Kidney epithelial cell (primary cell): ENCODE data around the gene XIAP. TPM values are rescaled to one million over a fixed set of nuclear protein-coding genes. Genes with fewer than 3 reads are reported as not detected.
"Not testable (repeated sequence)": the region's sequence is repeated elsewhere in the genome, so short reads cannot be mapped to it uniquely, and the experiment has no call there.

Experiments
- DNase-seq: peaks from one replicate; pipeline ENCODE4 v3.0.0-alpha.2; 2010; ENCODE audit warnings: low read depth
- H3K27me3 ChIP-seq: 2 replicates; pipeline ENCODE4 v1.6.0; 2011; ENCODE audit warnings: low read length; ENCODE audit not compliant: control insufficient read depth, insufficient read depth
- H3K36me3 ChIP-seq: 2 replicates; pipeline ENCODE4 v1.5.1; 2011; ENCODE audit warnings: low read length; ENCODE audit not compliant: control insufficient read depth, insufficient read depth
- H3K4me3 ChIP-seq: 2 replicates; pipeline ENCODE4 v1.5.1; 2011; ENCODE audit warnings: low read depth, mild to moderate bottlenecking, control low read depth, low read length
- total RNA-seq: library from RNA; depleted of rRNA; stranded (reverse); fragments of >200 nt; gene quantifications from 2 replicates; pipeline ENCODE4 v1.2.3, GENCODE V29; 2015
- TF ChIP-seq, protein P1 (sequence below): IDR thresholded peaks from 2 replicates; pipeline ENCODE4 v1.5.1; 2011; ENCODE audit warnings: mild to moderate bottlenecking, moderate library complexity, low read length, control low read depth, inconsistent platforms; ENCODE audit not compliant: insufficient read depth, poor library complexity, severe bottlenecking

Gene XIAP
- total RNA-seq, 1 donor from 2014 or later, result 31.3 TPM

DNA sequence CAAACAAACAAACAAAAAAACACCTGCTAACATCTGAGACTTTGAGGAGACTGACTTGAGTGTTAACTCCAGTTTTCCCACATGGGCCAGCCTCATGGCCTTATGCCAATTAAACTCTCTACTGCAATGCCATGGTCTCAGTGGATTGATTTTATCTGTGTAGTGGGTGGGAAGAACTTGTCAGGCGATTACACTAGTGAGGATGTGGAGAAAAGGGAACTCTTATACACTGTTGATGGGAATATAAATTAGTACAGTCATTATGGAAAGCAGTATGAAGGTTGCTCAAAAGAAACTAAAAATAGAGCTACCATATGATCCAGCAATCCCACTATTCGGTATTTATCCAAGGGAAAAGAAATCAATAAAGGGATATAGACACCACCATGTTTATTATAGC lies 12.8 kb upstream of the XIAP start:
- TF ChIP-seq, protein P1, sequence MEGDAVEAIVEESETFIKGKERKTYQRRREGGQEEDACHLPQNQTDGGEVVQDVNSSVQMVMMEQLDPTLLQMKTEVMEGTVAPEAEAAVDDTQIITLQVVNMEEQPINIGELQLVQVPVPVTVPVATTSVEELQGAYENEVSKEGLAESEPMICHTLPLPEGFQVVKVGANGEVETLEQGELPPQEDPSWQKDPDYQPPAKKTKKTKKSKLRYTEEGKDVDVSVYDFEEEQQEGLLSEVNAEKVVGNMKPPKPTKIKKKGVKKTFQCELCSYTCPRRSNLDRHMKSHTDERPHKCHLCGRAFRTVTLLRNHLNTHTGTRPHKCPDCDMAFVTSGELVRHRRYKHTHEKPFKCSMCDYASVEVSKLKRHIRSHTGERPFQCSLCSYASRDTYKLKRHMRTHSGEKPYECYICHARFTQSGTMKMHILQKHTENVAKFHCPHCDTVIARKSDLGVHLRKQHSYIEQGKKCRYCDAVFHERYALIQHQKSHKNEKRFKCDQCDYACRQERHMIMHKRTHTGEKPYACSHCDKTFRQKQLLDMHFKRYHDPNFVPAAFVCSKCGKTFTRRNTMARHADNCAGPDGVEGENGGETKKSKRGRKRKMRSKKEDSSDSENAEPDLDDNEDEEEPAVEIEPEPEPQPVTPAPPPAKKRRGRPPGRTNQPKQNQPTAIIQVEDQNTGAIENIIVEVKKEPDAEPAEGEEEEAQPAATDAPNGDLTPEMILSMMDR, result no peak
- no peak overlapping the region for H3K4me3 ChIP-seq
- H3K36me3 ChIP-seq, result no peaks in the 10 kb centered on the region
- DNase-seq, result no peak
- H3K27me3 ChIP-seq, result no peaks in the 10 kb centered on the region

DNA sequence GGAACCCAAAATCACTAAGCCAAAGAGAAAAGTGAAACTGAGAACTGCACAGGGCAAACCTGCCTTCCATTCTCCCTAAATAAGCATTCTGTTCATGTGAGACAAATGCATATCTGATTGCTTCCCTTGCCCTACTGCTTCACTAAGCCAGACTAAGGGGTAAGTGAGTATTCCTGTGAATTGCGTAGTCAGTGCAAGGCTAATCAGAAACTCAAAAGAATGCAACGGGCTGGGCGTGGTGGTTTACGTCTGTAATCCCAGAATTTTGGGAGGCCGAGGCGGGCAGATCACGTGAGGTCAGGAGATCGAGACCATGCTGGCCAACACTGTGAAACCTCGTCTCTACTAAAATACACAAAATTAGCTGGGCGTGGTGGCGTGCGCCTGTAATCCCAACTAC lies 10.8 kb upstream of the XIAP start:
- no peaks in the 10 kb centered on the region for H3K36me3 ChIP-seq
- H3K4me3 ChIP-seq, result no peak overlapping the region
- no peaks in the 10 kb centered on the region for H3K27me3 ChIP-seq
- no peak for DNase-seq
- TF ChIP-seq, protein P1, result no peak

DNA sequence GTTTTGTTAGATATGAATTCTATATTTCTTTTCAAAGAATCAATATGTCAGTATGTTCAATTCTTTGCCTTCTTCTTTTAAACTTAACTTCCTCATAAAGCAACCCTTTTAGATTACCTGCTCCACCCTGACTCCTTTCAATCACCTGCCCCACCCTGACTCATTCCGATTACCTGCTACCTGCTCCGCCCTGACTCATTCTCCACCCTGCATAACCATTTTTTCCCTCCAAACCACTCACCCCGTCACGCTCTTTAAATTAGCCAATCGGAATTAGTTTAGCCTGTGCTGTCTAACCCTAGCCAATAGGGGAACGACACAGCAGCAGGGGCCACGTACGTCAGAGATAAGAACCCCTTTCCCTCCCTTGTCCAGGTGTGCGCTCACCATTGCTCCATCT lies 9.9 kb upstream of the XIAP start:
- H3K27me3 ChIP-seq, H3K4me3 ChIP-seq, H3K36me3 ChIP-seq, DNase-seq: not testable (repeated sequence)

DNA sequence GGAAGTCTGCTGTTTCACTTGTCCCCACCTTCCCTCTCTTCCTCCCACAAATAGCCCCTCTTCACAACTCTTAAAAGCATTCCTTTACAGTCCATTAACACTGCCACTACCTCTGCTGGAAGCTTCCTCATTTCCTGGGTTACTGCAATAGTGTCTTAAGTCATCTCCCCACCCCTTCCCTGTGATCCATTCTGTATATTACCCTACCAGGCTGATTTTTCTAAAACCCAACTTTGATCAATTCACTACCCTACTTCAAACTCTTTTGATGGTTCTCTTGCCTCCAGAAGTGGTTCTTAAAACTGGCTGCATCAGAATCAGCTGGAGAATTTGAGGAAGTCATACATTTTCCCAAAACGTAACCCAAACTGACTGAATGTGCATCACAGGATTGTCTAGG lies 8.8 kb upstream of the XIAP start:
- no peak for DNase-seq
- Histone ChIP-seq H3K27me3 (no peaks in the 10 kb centered on the region), H3K36me3 (no peaks in the 10 kb centered on the region), H3K4me3 (no peak overlapping the region)
- TF ChIP-seq, protein P1, result no peak

DNA sequence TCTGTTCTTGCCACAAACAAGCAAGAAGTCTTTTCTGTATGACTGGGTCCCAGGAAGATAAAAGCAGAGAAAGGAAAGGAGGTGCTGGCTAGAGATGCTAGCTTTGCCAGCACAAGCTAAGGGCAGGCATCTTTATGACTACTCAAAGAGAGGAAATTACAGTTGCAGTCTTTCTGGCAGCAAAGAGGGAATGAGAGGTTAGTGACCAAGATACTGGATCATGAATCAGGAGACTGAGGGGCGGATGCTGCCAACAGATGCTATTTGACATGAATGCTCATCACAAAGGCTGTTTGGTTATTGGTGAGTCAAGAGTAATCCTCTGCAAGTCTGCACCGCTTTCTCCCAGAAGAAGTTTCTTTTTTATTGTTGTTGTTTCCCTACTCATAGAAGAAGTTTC lies 5.5 kb upstream of the XIAP start:
- Histone ChIP-seq H3K27me3 (no peaks in the 10 kb centered on the region), H3K36me3 (no peaks in the 10 kb centered on the region), H3K4me3 (no peak overlapping the region)
- TF ChIP-seq, protein P1, result no peak
- DNase-seq, result no peak

DNA sequence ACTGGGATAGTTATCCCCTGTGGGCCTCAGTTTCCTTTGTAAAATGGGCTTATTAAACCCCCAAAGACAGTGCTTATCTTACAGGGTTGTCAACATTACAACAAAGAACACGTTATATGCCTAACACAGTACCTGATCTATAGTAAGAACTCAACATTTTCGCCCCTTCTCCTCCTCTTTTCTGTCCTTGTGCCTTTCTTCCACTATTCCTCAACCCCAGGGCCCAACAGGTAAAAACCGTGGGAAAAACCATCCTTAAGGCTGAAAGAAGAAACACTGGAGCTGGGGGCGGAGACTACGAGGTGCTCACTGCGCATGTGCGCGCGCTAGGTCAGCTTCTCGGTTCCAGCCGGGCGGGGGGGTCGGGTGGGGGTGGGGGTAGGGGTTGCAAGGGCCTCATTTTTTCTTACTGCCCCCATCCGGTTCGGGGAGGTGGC lies 426 bp upstream of the XIAP start:
- Histone ChIP-seq H3K4me3 (peak overlapping the region; percentile 54), H3K36me3 (no peaks in the 10 kb centered on the region), H3K27me3 (no peaks in the 10 kb centered on the region)
- TF ChIP-seq, protein P1, result no peak
- DNase-seq, result no peak

DNA sequence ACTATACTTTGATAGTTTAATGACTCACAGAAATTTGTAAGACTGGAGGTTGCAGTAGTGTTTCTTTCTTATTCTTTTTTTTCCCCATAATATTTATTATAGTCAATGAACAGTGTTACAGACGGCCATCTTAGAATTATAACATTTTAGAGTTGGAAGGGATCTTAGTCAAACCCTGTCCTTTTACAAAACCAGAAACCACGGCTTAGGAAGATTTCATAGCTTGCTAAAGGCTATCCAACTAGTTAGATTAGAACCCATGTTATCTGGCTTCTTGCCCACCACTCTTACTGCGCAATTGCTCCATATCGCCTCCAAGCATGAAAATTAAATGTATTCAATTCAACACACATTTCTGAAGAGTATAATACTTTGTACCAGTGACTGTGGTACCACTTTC lies 1.1 kb downstream of the XIAP start:
- no peak for DNase-seq
- peak overlapping the region; percentile 54 for H3K4me3 ChIP-seq

More for the DNA sequence above, 1.1 kb downstream of the XIAP start:
- H3K36me3 ChIP-seq, result no peaks in the 10 kb centered on the region
- no peaks in the 10 kb centered on the region for H3K27me3 ChIP-seq
- TF ChIP-seq, protein P1, result no peak
